GM23338 (cell line): ENCODE data around the gene SNPH. TPM values are rescaled to one million over a fixed set of nuclear protein-coding genes. Genes with fewer than 3 reads are reported as not detected.

Experiments used
- ATAC-seq: fragments of 200-7000 bp; cut with Tn5 transposase; 3 replicates; pipeline ENCODE4 v1.9.1; 2020
- DNase-seq: peaks from one replicate; pipeline ENCODE4 v3.0.0-alpha.2; 2015; ENCODE audit warnings: low spot score
- H2AFZ ChIP-seq: fragments of 200-600 bp; sonication (generic); 2 replicates; pipeline ENCODE4 v1.8.0; 2016; ENCODE audit warnings: antibody characterized with exemption, mild to moderate bottlenecking, moderate library complexity
- H3F3A ChIP-seq: fragments of 200-600 bp; sonication (generic); replicated peaks from 2 replicates; pipeline ENCODE4 v1.8.0; 2017; ENCODE audit warnings: antibody characterized with exemption, mixed run types, low read depth
- H3K27ac ChIP-seq: fragments of 200-600 bp; sonication (generic); 2 replicates; pipeline ENCODE4 v1.6.1; 2016; ENCODE audit warnings: low read depth
- H3K27me3 ChIP-seq: fragments of 200-600 bp; sonication (generic); 2 replicates; pipeline ENCODE4 v1.8.0; 2016; ENCODE audit warnings: mild to moderate bottlenecking, mixed run types, moderate library complexity; ENCODE audit not compliant: insufficient read depth
- H3K36me3 ChIP-seq: fragments of 200-600 bp; sonication (generic); 2 replicates; pipeline ENCODE4 v1.8.0; 2016; ENCODE audit warnings: mild to moderate bottlenecking; ENCODE audit not compliant: insufficient read depth
- H3K4me1 ChIP-seq: fragments of 200-600 bp; sonication (generic); 2 replicates; pipeline ENCODE4 v1.8.0; 2016; ENCODE audit warnings: mild to moderate bottlenecking, moderate library complexity; ENCODE audit not compliant: insufficient read depth
- H3K4me2 ChIP-seq: fragments of 200-600 bp; sonication (generic); 2 replicates; pipeline ENCODE4 v1.7.1; 2017; ENCODE audit warnings: mixed run types
- H3K4me3 ChIP-seq: fragments of 200-600 bp; sonication (generic); 2 replicates; pipeline ENCODE4 v1.6.1; 2016; ENCODE audit warnings: mixed run types
- H3K79me2 ChIP-seq: fragments of 200-600 bp; sonication (generic); replicated peaks from 2 replicates; pipeline ENCODE4 v1.8.0; 2017; ENCODE audit warnings: mild to moderate bottlenecking; ENCODE audit not compliant: insufficient read depth
- H3K9me2 ChIP-seq: fragments of 200-600 bp; sonication (generic); 2 replicates; pipeline ENCODE4 v1.8.0; 2017; ENCODE audit not compliant: insufficient read depth
- H4K20me1 ChIP-seq: fragments of 200-600 bp; sonication (generic); replicated peaks from 2 replicates; pipeline ENCODE4 v1.8.0; 2017; ENCODE audit warnings: mild to moderate bottlenecking; ENCODE audit not compliant: insufficient read depth
- H3K27ac Mint-ChIP-seq: 2 replicates; pipeline ENCODE4 v1.8.0; 2020; ENCODE audit warnings: inconsistent platforms, mild to moderate bottlenecking, moderate library complexity, mixed read lengths
- H3K27me3 Mint-ChIP-seq: 3 replicates; pipeline ENCODE4 v1.8.0; 2022; ENCODE audit warnings: low read depth, mild to moderate bottlenecking, moderate library complexity, mixed read lengths, inconsistent platforms; ENCODE audit not compliant: insufficient read depth, poor library complexity
- H3K36me3 Mint-ChIP-seq: 3 replicates; pipeline ENCODE4 v1.8.0; 2021; ENCODE audit warnings: low read depth, mild to moderate bottlenecking, inconsistent platforms, moderate library complexity, mixed read lengths
- H3K4me1 Mint-ChIP-seq: 3 replicates; pipeline ENCODE4 v1.8.0; 2020; ENCODE audit warnings: mild to moderate bottlenecking, inconsistent platforms, mixed read lengths
- H3K4me3 Mint-ChIP-seq: 3 replicates; pipeline ENCODE4 v1.8.0; 2021; ENCODE audit warnings: moderate library complexity, mild to moderate bottlenecking, inconsistent platforms, mixed read lengths
- H3K9me3 Mint-ChIP-seq: 3 replicates; pipeline ENCODE4 v1.8.0; 2020; ENCODE audit warnings: moderate library complexity, mild to moderate bottlenecking, inconsistent platforms, mixed read lengths
- CREB1 ChIP-seq: fragments of 250-450 bp; sonication (Bioruptor Pico); IDR thresholded peaks from 2 replicates; pipeline ENCODE4 v1.5.0; 2020; ENCODE audit warnings: low read depth, mild to moderate bottlenecking, moderate library complexity
- EZH2 ChIP-seq: fragments of 200-600 bp; sonication (generic); IDR thresholded peaks from one replicate; pipeline ENCODE4 v1.8.0; 2017; ENCODE audit warnings: antibody characterized with exemption, mild to moderate bottlenecking, low read depth; ENCODE audit not compliant: unreplicated experiment
- JUNB ChIP-seq: IDR thresholded peaks from one replicate; pipeline ENCODE4 v1.6.1; 2016; ENCODE audit warnings: antibody characterized with exemption; ENCODE audit not compliant: unreplicated experiment
- NANOG ChIP-seq: IDR thresholded peaks from 2 replicates; pipeline ENCODE4 v1.6.1; 2016; ENCODE audit warnings: antibody characterized with exemption, borderline replicate concordance
- POLR2AphosphoS5 ChIP-seq: IDR thresholded peaks from 2 replicates; pipeline ENCODE4 v1.6.1; 2016; ENCODE audit warnings: antibody characterized with exemption, low read depth
- ZNF114 ChIP-seq: fragments of 250-450 bp; sonication (Bioruptor Pico); IDR thresholded peaks from 2 replicates; pipeline ENCODE4 v1.5.0; 2020; ENCODE audit warnings: mild to moderate bottlenecking, moderate library complexity
- ZNF331 ChIP-seq: fragments of 250-450 bp; sonication (Bioruptor Pico); IDR thresholded peaks from 2 replicates; pipeline ENCODE4 v1.5.0; 2020; ENCODE audit warnings: low read depth, mild to moderate bottlenecking, moderate library complexity
- polyA plus RNA-seq: library from polyadenylated mRNA; unstranded; fragments of >200 nt; fragmentation: Nextera tagmentation; extraction: Ambion mirVana; gene quantifications from 2 replicates; pipeline ENCODE4 v1.2.1, GENCODE V29; 2016
- total RNA-seq: library from RNA; depleted of rRNA; stranded (reverse); fragments of >200 nt; shearing (Covaris generic); gene quantifications from 2 replicates; pipeline ENCODE4 v1.2.3, GENCODE V29; 2014
- TF ChIP-seq, protein P1 (sequence below), 2 experiments: fragments of 200-600 bp in 1 of 2; sonication (generic) in 1 of 2; conservative IDR thresholded peaks; 2 replicates each; pipeline versions ENCODE4 v1.5.1 to v1.6.1; 2016 to 2017; ENCODE audit warnings: antibody characterized with exemption in 2 of 2, low read depth in 2 of 2, mild to moderate bottlenecking in 2 of 2, moderate library complexity in 1 of 2
- TF ChIP-seq, protein P2 (sequence below): IDR thresholded peaks from one replicate; pipeline ENCODE4 v1.6.1; 2018; ENCODE audit warnings: antibody characterized with exemption; ENCODE audit not compliant: unreplicated experiment

SNPH gene
- total and polyA plus RNA-seq, 2 experiments from 2014 or later, result 1.5 to 5.8 TPM

- Mint-ChIP-seq H3K27me3 (peaks cover 4% of the 10 kb centered on the region), H3K9me3 (no peaks in the 10 kb centered on the region), H3K36me3 (peaks cover 3% of the 10 kb centered on the region; the same call in 2 of the 3 replicates), H3K4me3 (no peak overlapping the region), H3K27ac (peak overlapping the region; percentile 67; the same call in 1 of the 2 replicates), H3K4me1 (peaks cover 17% of the 10 kb centered on the region)
- ATAC-seq, result peak; percentile 40
- 0 out of 2 replicates have a peak, but pooled peaks cover 5% of the 10 kb centered on the region for H3K4me1 ChIP-seq
- TF ChIP-seq, protein P1, sequence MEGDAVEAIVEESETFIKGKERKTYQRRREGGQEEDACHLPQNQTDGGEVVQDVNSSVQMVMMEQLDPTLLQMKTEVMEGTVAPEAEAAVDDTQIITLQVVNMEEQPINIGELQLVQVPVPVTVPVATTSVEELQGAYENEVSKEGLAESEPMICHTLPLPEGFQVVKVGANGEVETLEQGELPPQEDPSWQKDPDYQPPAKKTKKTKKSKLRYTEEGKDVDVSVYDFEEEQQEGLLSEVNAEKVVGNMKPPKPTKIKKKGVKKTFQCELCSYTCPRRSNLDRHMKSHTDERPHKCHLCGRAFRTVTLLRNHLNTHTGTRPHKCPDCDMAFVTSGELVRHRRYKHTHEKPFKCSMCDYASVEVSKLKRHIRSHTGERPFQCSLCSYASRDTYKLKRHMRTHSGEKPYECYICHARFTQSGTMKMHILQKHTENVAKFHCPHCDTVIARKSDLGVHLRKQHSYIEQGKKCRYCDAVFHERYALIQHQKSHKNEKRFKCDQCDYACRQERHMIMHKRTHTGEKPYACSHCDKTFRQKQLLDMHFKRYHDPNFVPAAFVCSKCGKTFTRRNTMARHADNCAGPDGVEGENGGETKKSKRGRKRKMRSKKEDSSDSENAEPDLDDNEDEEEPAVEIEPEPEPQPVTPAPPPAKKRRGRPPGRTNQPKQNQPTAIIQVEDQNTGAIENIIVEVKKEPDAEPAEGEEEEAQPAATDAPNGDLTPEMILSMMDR (conservative IDR thresholded peaks at IDR 0.05; ENCODE audit: low read depth in 2 of 2), result peak; percentile 16 to 56; a peak in 2 of 4 replicates
- no peak for TF ChIP-seq CREB1 (CRISPR knock-in tag)
- H2AFZ ChIP-seq, result no peak overlapping the region; the same call in 1 of the 2 replicates
- H4K20me1 ChIP-seq, result no peaks in the 10 kb centered on the region
- no peak overlapping the region for H3K4me3 ChIP-seq
- no peaks in the 10 kb centered on the region for H3K79me2 ChIP-seq
- H3K27ac ChIP-seq, result no peak overlapping the region
- no peaks in the 10 kb centered on the region for H3K36me3 ChIP-seq
- no peaks in the 10 kb centered on the region for H3F3A ChIP-seq
- peak; percentile 57 for DNase-seq
- H3K9me2 ChIP-seq, result no peaks in the 10 kb centered on the region
- no peak overlapping the region for H3K4me2 ChIP-seq
- peaks cover 12% of the 10 kb centered on the region; the same call in 1 of the 2 replicates for H3K27me3 ChIP-seq
These were observed 43.3 kb downstream of the SNPH start for GRCh38 chr20:1309439-1309847.

DNA sequence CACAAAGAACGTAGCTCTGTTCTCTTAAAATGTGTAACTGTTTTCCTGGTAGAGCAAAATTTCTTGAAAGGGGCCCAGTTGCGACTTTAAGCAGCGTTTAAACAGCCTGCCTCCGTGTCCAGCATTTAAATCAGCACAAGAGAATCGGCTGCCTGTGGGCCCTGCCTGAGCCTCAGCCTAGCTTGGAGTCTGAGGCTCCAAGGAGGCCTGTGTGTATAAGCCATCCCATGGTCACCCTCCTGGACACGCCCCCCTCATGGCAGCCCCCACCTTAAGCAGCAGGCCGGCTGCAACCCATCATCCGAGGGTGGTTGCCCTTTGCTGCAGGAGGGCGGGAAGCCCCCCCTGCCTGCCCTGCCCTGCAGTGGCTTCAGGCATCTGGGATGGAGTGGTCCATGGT, 44.0 kb downstream of the SNPH start:
- DNase-seq (no peak), ATAC-seq (no peak)
- no peak overlapping the region for H2AFZ ChIP-seq
- Mint-ChIP-seq H3K9me3 (no peaks in the 10 kb centered on the region), H3K4me1 (peaks cover 17% of the 10 kb centered on the region), H3K27me3 (peaks cover 4% of the 10 kb centered on the region), H3K27ac (no peak overlapping the region), H3K36me3 (peaks cover 3% of the 10 kb centered on the region; the same call in 2 of the 3 replicates), H3K4me3 (no peak overlapping the region)
- no peak overlapping the region for H3K4me3 ChIP-seq
- H3K27me3 ChIP-seq, result peaks cover 12% of the 10 kb centered on the region; the same call in 1 of the 2 replicates
- no peaks in the 10 kb centered on the region for H3K36me3 ChIP-seq
- H3K79me2 ChIP-seq, result no peaks in the 10 kb centered on the region
- no peak overlapping the region for H3K4me2 ChIP-seq
- no peaks in the 10 kb centered on the region for H3F3A ChIP-seq
- no peak overlapping the region for H3K27ac ChIP-seq
- 0 out of 2 replicates have a peak, but pooled peaks cover 5% of the 10 kb centered on the region for H3K4me1 ChIP-seq
- no peaks in the 10 kb centered on the region for H4K20me1 ChIP-seq
- no peaks in the 10 kb centered on the region for H3K9me2 ChIP-seq
- TF ChIP-seq CREB1 (CRISPR knock-in tag) (no peak), JUNB (no peak), ZNF114 (CRISPR knock-in tag) (no peak), EZH2 (no peak), ZNF331 (CRISPR knock-in tag) (no peak), POLR2AphosphoS5 (no peak), NANOG (no peak)
- TF ChIP-seq, protein P2, sequence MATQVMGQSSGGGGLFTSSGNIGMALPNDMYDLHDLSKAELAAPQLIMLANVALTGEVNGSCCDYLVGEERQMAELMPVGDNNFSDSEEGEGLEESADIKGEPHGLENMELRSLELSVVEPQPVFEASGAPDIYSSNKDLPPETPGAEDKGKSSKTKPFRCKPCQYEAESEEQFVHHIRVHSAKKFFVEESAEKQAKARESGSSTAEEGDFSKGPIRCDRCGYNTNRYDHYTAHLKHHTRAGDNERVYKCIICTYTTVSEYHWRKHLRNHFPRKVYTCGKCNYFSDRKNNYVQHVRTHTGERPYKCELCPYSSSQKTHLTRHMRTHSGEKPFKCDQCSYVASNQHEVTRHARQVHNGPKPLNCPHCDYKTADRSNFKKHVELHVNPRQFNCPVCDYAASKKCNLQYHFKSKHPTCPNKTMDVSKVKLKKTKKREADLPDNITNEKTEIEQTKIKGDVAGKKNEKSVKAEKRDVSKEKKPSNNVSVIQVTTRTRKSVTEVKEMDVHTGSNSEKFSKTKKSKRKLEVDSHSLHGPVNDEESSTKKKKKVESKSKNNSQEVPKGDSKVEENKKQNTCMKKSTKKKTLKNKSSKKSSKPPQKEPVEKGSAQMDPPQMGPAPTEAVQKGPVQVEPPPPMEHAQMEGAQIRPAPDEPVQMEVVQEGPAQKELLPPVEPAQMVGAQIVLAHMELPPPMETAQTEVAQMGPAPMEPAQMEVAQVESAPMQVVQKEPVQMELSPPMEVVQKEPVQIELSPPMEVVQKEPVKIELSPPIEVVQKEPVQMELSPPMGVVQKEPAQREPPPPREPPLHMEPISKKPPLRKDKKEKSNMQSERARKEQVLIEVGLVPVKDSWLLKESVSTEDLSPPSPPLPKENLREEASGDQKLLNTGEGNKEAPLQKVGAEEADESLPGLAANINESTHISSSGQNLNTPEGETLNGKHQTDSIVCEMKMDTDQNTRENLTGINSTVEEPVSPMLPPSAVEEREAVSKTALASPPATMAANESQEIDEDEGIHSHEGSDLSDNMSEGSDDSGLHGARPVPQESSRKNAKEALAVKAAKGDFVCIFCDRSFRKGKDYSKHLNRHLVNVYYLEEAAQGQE, result no peak
- TF ChIP-seq, protein P1 (conservative IDR thresholded peaks at IDR 0.05; ENCODE audit: low read depth in 2 of 2), result no peak
